Measurements from ENCODE around the gene TLL1.

TLL1 gene

GRCh38 chr4:165964591-165964990 is 91.6 kb downstream of the TLL1 start:
- Histone ChIP-seq H3K9me3 (ENCODE audit: low read length) (no peaks in the 10 kb centered on the region), H3K36me3 (ENCODE audit: insufficient read depth, low read length) (no peaks in the 10 kb centered on the region), H3K79me2 (ENCODE audit: insufficient read depth, low read length) (no peaks in the 10 kb centered on the region), H2AFZ (ENCODE audit: low read length) (no peak overlapping the region), H3F3A (ENCODE audit: insufficient read depth, low read length) (no peaks in the 10 kb centered on the region), H4K20me1 (ENCODE audit: insufficient read depth, low read length) (no peaks in the 10 kb centered on the region), H3K9me2 (ENCODE audit: low read depth, low read length) (no peaks in the 10 kb centered on the region), H3K4me3 (ENCODE audit: low read depth, low read length, poor library complexity, severe bottlenecking) (no peak overlapping the region), H3K9ac (ENCODE audit: low read length) (no peak overlapping the region), H3K4me2 (ENCODE audit: low read length) (no peak overlapping the region), H3K27me3 (ENCODE audit: insufficient read depth, low read length) (no peaks in the 10 kb centered on the region), H3K4me1 (ENCODE audit: insufficient read depth, low read length, severe bottlenecking) (no peaks in the 10 kb centered on the region), H3K27ac (ENCODE audit: low read depth, low read length, poor library complexity, severe bottlenecking) (no peak overlapping the region)
- TF ChIP-seq CTCF (IDR thresholded peaks at IDR 0.05; ENCODE audit: low read length) (no peak), EZH2 (IDR thresholded peaks at IDR 0.05; ENCODE audit: borderline replicate concordance, low read length) (no peak)

- Histone ChIP-seq H3K4me3 (ENCODE audit: low read depth, low read length, poor library complexity, severe bottlenecking) (no peak overlapping the region), H2AFZ (ENCODE audit: low read length) (no peak overlapping the region), H3K27me3 (ENCODE audit: insufficient read depth, low read length) (no peaks in the 10 kb centered on the region), H3K9me2 (ENCODE audit: low read depth, low read length) (no peaks in the 10 kb centered on the region), H4K20me1 (ENCODE audit: insufficient read depth, low read length) (no peaks in the 10 kb centered on the region), H3K4me1 (ENCODE audit: insufficient read depth, low read length, severe bottlenecking) (no peaks in the 10 kb centered on the region), H3F3A (ENCODE audit: insufficient read depth, low read length) (no peaks in the 10 kb centered on the region), H3K27ac (ENCODE audit: low read depth, low read length, poor library complexity, severe bottlenecking) (no peak overlapping the region), H3K36me3 (ENCODE audit: insufficient read depth, low read length) (no peaks in the 10 kb centered on the region), H3K4me2 (ENCODE audit: low read length) (no peak overlapping the region), H3K9me3 (ENCODE audit: low read length) (no peaks in the 10 kb centered on the region), H3K79me2 (ENCODE audit: insufficient read depth, low read length) (no peaks in the 10 kb centered on the region), H3K9ac (ENCODE audit: low read length) (no peak overlapping the region)
- no peak for TF ChIP-seq EZH2 (IDR thresholded peaks at IDR 0.05; ENCODE audit: borderline replicate concordance, low read length)
- no peak for TF ChIP-seq CTCF (IDR thresholded peaks at IDR 0.05; ENCODE audit: low read length)
These were observed 92.5 kb downstream of the TLL1 start for GRCh38 chr4:165965503-165965902.

GRCh38 chr4:165966833-165967232 is 93.8 kb downstream of the TLL1 start:
- H3K9me3 ChIP-seq (ENCODE audit: low read length), result no peaks in the 10 kb centered on the region
- H3K27ac ChIP-seq (ENCODE audit: low read depth, low read length, poor library complexity, severe bottlenecking), result no peak overlapping the region

More at GRCh38 chr4:165966833-165967232, 93.8 kb downstream of the TLL1 start:
- TF ChIP-seq EZH2 (IDR thresholded peaks at IDR 0.05; ENCODE audit: borderline replicate concordance, low read length) (no peak), CTCF (IDR thresholded peaks at IDR 0.05; ENCODE audit: low read length) (no peak)
- Histone ChIP-seq H3K4me1 (ENCODE audit: insufficient read depth, low read length, severe bottlenecking) (no peaks in the 10 kb centered on the region), H3K4me3 (ENCODE audit: low read depth, low read length, poor library complexity, severe bottlenecking) (no peak overlapping the region), H3K36me3 (ENCODE audit: insufficient read depth, low read length) (no peaks in the 10 kb centered on the region), H3K4me2 (ENCODE audit: low read length) (no peak overlapping the region), H3K27me3 (ENCODE audit: insufficient read depth, low read length) (no peaks in the 10 kb centered on the region), H4K20me1 (ENCODE audit: insufficient read depth, low read length) (no peaks in the 10 kb centered on the region), H3K79me2 (ENCODE audit: insufficient read depth, low read length) (no peaks in the 10 kb centered on the region), H3F3A (ENCODE audit: insufficient read depth, low read length) (no peaks in the 10 kb centered on the region), H2AFZ (ENCODE audit: low read length) (no peak overlapping the region), H3K9me2 (ENCODE audit: low read depth, low read length) (no peaks in the 10 kb centered on the region), H3K9ac (ENCODE audit: low read length) (no peak overlapping the region)
